Neural cell (in vitro differentiated cells): ENCODE results near the gene EN2. TPM values are rescaled to one million over a fixed set of nuclear protein-coding genes. Genes with fewer than 3 reads are reported as not detected.

Experiments
- H2AFZ ChIP-seq: fragments of 200-600, 300-800 bp; sonication (generic), shearing (Covaris generic); 2 replicates; pipeline ENCODE4 v1.6.0; 2014; ENCODE audit warnings: low read depth, mild to moderate bottlenecking, antibody characterized with exemption, low read length, moderate library complexity
- H3F3A ChIP-seq: fragments of 200-600 bp; shearing (Covaris generic); 2 replicates; pipeline ENCODE4 v1.6.1; 2016; ENCODE audit warnings: mild to moderate bottlenecking, moderate library complexity, mixed read lengths, antibody characterized with exemption, low read length; ENCODE audit not compliant: insufficient read depth, poor library complexity, severe bottlenecking
- H3K27ac ChIP-seq: fragments of 200-600, 300-800 bp; sonication (generic), shearing (Covaris generic); 2 replicates; pipeline ENCODE4 v1.5.1; 2014; ENCODE audit warnings: mild to moderate bottlenecking, low read length, moderate library complexity
- H3K27me3 ChIP-seq: fragments of 300-800, 200-600 bp; sonication (generic), shearing (Covaris generic); 2 replicates; pipeline ENCODE4 v1.6.0; 2014; ENCODE audit warnings: mild to moderate bottlenecking, low read depth, low read length, moderate library complexity; ENCODE audit not compliant: insufficient read depth
- H3K36me3 ChIP-seq: fragments of 300-800, 200-600 bp; sonication (generic), shearing (Covaris generic); 2 replicates; pipeline ENCODE4 v1.5.1; 2014; ENCODE audit warnings: mild to moderate bottlenecking, antibody characterized with exemption, low read length, moderate library complexity; ENCODE audit not compliant: insufficient read depth
- H3K4me2 ChIP-seq: fragments of 300-800, 200-600 bp; sonication (generic), shearing (Covaris generic); 2 replicates; pipeline ENCODE4 v1.6.0; 2014; ENCODE audit warnings: mild to moderate bottlenecking, low read length
- H3K4me3 ChIP-seq: fragments of 300-800, 200-600 bp; sonication (generic), shearing (Covaris generic); 2 replicates; pipeline ENCODE4 v1.5.1; 2014; ENCODE audit warnings: mild to moderate bottlenecking, low read length, moderate library complexity
- H3K79me2 ChIP-seq: fragments of 200-600 bp; shearing (Covaris generic); replicated peaks from 2 replicates; pipeline ENCODE4 v1.6.0; 2014; ENCODE audit warnings: mild to moderate bottlenecking, low read length, moderate library complexity; ENCODE audit not compliant: insufficient read depth
- H3K9ac ChIP-seq: fragments of 300-800, 200-600 bp; sonication (generic), shearing (Covaris generic); 2 replicates; pipeline ENCODE4 v1.6.1; 2016; ENCODE audit warnings: mild to moderate bottlenecking, low read length, mixed read lengths
- H3K9me2 ChIP-seq: fragments of 200-600 bp; shearing (Covaris generic); 2 replicates; pipeline ENCODE4 v1.6.1; 2016; ENCODE audit warnings: mild to moderate bottlenecking, low read length, mixed read lengths; ENCODE audit not compliant: insufficient read depth
- H3K9me3 ChIP-seq: fragments of 200-600, 300-800 bp; sonication (generic), shearing (Covaris generic); 2 replicates; pipeline ENCODE4 v1.6.1; 2016; ENCODE audit warnings: mild to moderate bottlenecking, mixed run types, low read length, moderate library complexity, mixed read lengths
- H4K20me1 ChIP-seq: fragments of 200-600 bp; shearing (Covaris generic); 2 replicates; pipeline ENCODE4 v1.6.1; 2016; ENCODE audit warnings: mild to moderate bottlenecking, mixed run types; ENCODE audit not compliant: insufficient read depth
- EP300 ChIP-seq: fragments of 450-650 bp; conservative IDR thresholded peaks from 2 replicates; pipeline ENCODE4 v1.6.1; 2014; ENCODE audit warnings: antibody characterized with exemption, mild to moderate bottlenecking, moderate library complexity; ENCODE audit not compliant: poor library complexity, severe bottlenecking
- EZH2 ChIP-seq: fragments of 200-600, 300-800 bp; shearing (Covaris generic), sonication (generic); IDR thresholded peaks from 2 replicates; pipeline ENCODE4 v1.6.1; 2014; ENCODE audit warnings: antibody characterized with exemption, low read length, borderline replicate concordance, mild to moderate bottlenecking; ENCODE audit not compliant: insufficient read depth, poor library complexity, severe bottlenecking
- MXI1 ChIP-seq: fragments of 450-650 bp; conservative IDR thresholded peaks from 2 replicates; pipeline ENCODE4 v1.6.1; 2014; ENCODE audit warnings: antibody characterized with exemption, mild to moderate bottlenecking; ENCODE audit not compliant: poor library complexity, severe bottlenecking
- POLR2AphosphoS5 ChIP-seq: IDR thresholded peaks from 2 replicates; pipeline ENCODE4 v1.6.1; 2012
- RAD21 ChIP-seq: fragments of 450-650 bp; conservative IDR thresholded peaks from 2 replicates; pipeline ENCODE4 v1.6.1; 2014; ENCODE audit warnings: antibody characterized with exemption, mild to moderate bottlenecking, moderate library complexity
- SMC3 ChIP-seq: fragments of 450-650 bp; conservative IDR thresholded peaks from 2 replicates; pipeline ENCODE4 v1.6.1; 2014; ENCODE audit warnings: antibody characterized with exemption, mild to moderate bottlenecking, moderate library complexity; ENCODE audit not compliant: poor library complexity
- TAF1 ChIP-seq: IDR thresholded peaks from 2 replicates; pipeline ENCODE4 v1.6.1; 2012; ENCODE audit warnings: low read depth
- polyA plus RNA-seq: library from polyadenylated mRNA; depleted of rRNA; stranded (reverse); fragments of >200 nt; gene quantifications from 2 replicates; pipeline ENCODE4 v1.2.3, GENCODE V29; 2014
- TF ChIP-seq, protein P1 (sequence below): IDR thresholded peaks from 2 replicates; pipeline ENCODE4 v1.6.1; 2012; ENCODE audit warnings: borderline replicate concordance
- TF ChIP-seq, protein P2 (sequence below): fragments of 450-650 bp; IDR thresholded peaks from 2 replicates; pipeline ENCODE4 v1.5.1; 2014; ENCODE audit warnings: antibody characterized with exemption, mild to moderate bottlenecking, moderate library complexity; ENCODE audit not compliant: poor library complexity, severe bottlenecking

The EN2 gene
- polyA plus RNA-seq, 1 donor from 2014 or later, result not detected

DNA sequence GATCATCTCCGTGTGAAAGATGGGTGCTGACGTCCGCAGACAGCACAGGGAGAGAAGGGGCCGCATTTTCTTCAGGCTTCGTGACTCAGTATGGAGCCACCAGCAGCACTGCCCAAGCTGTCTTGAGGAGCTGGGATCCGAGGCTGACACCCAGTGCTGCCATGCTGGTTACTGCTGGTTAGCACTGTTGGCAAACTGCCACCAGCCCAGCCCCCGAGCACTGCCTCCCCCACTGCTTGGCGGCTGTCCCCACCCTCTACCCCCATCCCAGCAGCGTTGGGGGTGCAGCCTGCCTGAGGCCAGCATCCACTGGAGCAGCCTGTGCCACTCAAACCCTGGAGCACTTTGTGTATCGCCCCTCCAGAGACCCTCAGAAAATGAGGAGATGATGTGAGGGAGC, 35.8 kb upstream of the EN2 start:
- Histone ChIP-seq H3K79me2 (no peaks in the 10 kb centered on the region), H3K9me3 (no peaks in the 10 kb centered on the region), H3K9ac (no peak overlapping the region), H3K9me2 (no peaks in the 10 kb centered on the region), H3K4me3 (no peak overlapping the region), H2AFZ (no peak overlapping the region), H3K4me2 (no peak overlapping the region), H3F3A (no peaks in the 10 kb centered on the region), H3K36me3 (no peaks in the 10 kb centered on the region), H3K27me3 (no peaks in the 10 kb centered on the region), H3K27ac (no peak overlapping the region), H4K20me1 (no peaks in the 10 kb centered on the region)
- TF ChIP-seq, protein P1, sequence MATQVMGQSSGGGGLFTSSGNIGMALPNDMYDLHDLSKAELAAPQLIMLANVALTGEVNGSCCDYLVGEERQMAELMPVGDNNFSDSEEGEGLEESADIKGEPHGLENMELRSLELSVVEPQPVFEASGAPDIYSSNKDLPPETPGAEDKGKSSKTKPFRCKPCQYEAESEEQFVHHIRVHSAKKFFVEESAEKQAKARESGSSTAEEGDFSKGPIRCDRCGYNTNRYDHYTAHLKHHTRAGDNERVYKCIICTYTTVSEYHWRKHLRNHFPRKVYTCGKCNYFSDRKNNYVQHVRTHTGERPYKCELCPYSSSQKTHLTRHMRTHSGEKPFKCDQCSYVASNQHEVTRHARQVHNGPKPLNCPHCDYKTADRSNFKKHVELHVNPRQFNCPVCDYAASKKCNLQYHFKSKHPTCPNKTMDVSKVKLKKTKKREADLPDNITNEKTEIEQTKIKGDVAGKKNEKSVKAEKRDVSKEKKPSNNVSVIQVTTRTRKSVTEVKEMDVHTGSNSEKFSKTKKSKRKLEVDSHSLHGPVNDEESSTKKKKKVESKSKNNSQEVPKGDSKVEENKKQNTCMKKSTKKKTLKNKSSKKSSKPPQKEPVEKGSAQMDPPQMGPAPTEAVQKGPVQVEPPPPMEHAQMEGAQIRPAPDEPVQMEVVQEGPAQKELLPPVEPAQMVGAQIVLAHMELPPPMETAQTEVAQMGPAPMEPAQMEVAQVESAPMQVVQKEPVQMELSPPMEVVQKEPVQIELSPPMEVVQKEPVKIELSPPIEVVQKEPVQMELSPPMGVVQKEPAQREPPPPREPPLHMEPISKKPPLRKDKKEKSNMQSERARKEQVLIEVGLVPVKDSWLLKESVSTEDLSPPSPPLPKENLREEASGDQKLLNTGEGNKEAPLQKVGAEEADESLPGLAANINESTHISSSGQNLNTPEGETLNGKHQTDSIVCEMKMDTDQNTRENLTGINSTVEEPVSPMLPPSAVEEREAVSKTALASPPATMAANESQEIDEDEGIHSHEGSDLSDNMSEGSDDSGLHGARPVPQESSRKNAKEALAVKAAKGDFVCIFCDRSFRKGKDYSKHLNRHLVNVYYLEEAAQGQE, result no peak
- TF ChIP-seq EP300, result no peak
- no peak for TF ChIP-seq RAD21
- TF ChIP-seq SMC3, result no peak
- TF ChIP-seq MXI1, result no peak
- TF ChIP-seq EZH2, result no peak
- TF ChIP-seq TAF1, result no peak
- TF ChIP-seq, protein P2, sequence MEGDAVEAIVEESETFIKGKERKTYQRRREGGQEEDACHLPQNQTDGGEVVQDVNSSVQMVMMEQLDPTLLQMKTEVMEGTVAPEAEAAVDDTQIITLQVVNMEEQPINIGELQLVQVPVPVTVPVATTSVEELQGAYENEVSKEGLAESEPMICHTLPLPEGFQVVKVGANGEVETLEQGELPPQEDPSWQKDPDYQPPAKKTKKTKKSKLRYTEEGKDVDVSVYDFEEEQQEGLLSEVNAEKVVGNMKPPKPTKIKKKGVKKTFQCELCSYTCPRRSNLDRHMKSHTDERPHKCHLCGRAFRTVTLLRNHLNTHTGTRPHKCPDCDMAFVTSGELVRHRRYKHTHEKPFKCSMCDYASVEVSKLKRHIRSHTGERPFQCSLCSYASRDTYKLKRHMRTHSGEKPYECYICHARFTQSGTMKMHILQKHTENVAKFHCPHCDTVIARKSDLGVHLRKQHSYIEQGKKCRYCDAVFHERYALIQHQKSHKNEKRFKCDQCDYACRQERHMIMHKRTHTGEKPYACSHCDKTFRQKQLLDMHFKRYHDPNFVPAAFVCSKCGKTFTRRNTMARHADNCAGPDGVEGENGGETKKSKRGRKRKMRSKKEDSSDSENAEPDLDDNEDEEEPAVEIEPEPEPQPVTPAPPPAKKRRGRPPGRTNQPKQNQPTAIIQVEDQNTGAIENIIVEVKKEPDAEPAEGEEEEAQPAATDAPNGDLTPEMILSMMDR, result no peak
- TF ChIP-seq POLR2AphosphoS5, result no peak

DNA sequence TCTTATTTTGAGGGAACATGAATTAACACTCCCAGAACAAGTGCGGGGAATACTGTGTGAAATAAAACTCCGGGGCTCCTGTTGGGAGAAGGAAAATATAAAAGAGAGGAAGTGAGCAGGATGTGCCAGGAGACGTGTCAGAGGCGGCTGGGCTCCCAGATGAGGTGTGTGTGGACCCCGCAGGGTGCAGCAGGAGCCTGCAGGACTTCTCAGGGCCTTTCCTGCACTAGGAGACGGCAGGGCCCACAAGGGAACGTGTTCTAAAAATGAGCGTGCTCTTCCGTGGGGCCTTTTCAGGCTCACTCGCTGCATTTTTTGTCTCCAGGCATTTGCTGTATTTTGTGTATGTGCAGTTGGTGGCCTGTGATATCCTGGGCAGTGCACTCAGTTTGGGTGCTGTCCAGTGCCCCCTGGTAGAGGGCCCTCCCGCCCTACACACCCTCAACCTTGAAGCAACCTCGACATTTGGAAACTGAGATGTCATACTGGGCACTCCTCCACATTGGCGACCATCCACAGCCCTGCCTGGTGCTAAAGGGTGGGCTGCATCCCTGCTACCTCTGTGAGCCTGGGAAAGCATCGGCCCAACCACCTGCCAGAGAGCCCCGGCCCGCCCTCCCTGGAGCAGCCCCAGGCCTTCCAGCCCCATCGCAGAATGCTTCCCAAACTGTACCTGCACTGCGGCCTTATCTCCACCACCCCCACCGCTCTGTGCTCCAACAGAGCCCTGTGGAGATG, 35.2 kb upstream of the EN2 start:
- TF ChIP-seq, protein P2, result no peak
- TF ChIP-seq EZH2 (no peak), TAF1 (no peak), EP300 (no peak), POLR2AphosphoS5 (no peak), SMC3 (no peak), MXI1 (no peak), RAD21 (no peak)
- TF ChIP-seq, protein P1, result no peak
- Histone ChIP-seq H3F3A (no peaks in the 10 kb centered on the region), H3K9me3 (no peaks in the 10 kb centered on the region), H3K4me2 (no peak overlapping the region), H3K36me3 (no peaks in the 10 kb centered on the region), H3K4me3 (no peak overlapping the region), H3K27me3 (no peaks in the 10 kb centered on the region), H4K20me1 (no peaks in the 10 kb centered on the region), H3K9ac (no peak overlapping the region), H3K27ac (no peak overlapping the region), H3K79me2 (no peaks in the 10 kb centered on the region), H2AFZ (no peak overlapping the region), H3K9me2 (no peaks in the 10 kb centered on the region)
